RPMI8226 (cell line): ENCODE results near the gene RAB3D.

Experiments
- DNase-seq: peaks from one replicate; pipeline ENCODE4 v3.0.0-alpha.2; 2015

RAB3D gene

DNA sequence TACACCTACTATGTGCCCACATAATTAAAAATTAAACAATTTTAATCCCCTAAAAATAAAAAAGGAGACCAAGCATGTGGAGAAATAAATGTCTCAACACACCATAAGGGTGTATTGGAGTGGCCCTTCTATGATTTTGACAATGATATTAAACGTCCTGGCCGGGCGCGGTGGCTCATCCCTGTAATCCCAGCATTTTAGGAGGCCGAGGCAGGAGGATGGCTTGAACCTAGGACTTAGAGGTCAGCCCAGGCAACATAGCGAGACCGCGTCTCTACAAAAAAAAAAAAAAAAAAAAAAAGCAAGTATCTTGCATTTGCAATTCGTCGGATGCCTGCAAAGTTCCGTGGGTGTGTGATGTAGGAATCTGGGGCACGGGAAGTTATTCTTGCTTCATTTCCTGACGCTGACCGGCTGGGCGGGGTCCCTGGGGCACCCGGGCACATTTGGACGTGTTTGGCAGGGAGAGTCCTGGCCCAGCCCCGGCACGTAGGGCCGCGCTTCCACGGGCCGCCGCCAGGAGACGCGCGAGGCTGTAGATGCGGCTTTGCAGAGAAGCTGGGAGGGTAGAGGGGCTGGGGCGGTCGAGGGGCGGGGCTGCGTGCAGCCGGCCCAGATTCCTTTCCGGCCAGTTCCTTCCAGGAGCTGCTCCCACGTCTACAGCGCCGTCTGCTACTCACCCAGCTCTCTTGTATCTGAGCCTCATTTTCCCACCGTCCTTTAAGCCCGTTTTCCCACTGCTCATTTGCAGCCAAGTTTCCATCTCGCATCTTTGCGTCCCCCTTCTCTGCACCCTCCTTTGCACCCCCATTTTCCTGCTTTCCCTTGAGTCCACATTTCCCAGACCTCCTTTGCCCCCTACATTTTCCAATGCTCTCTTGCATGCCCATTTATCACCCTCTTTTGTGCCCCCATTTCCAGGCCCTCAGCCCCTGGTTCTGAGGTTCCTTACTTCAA is 45.7 kb downstream of the RAB3D start:
- peak; percentile 81 for DNase-seq

DNA sequence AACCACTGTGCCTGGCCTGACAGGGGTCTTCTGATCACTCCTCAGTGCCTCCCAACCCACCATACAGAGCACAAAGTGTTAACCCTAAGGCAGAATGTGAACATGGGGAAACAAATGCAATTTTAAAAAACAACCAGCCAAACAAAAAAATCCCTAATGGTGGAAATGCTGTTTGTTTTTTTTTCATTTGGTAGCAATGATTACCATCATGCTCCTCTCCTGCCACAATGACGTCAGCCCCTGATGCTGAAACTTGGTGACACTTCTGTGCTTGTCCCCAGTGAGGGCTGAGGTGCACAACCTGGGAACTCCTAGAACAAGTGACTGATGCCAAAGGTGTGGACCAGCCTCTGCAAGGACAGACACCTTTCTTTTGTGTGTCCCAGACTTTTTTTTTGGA is 47.5 kb downstream of the RAB3D start:
- peak; percentile 34 for DNase-seq

- no peak for DNase-seq
Observed at GRCh38 chr19:11291415-11291814, 48.0 kb downstream of the RAB3D start.

GRCh38 chr19:11290256-11290655 is 49.2 kb downstream of the RAB3D start:
- no peak for DNase-seq

GRCh38 chr19:11288349-11288748 is 51.1 kb downstream of the RAB3D start:
- peak; percentile 22 for DNase-seq

- no peak for DNase-seq
Observed at GRCh38 chr19:11286312-11286974, 53.0 kb downstream of the RAB3D start.

GRCh38 chr19:11284515-11284914 is 54.9 kb downstream of the RAB3D start:
- no peak for DNase-seq

- DNase-seq, result peak; percentile 39
Observed at GRCh38 chr19:11281356-11282049, 58.0 kb downstream of the RAB3D start.

DNA sequence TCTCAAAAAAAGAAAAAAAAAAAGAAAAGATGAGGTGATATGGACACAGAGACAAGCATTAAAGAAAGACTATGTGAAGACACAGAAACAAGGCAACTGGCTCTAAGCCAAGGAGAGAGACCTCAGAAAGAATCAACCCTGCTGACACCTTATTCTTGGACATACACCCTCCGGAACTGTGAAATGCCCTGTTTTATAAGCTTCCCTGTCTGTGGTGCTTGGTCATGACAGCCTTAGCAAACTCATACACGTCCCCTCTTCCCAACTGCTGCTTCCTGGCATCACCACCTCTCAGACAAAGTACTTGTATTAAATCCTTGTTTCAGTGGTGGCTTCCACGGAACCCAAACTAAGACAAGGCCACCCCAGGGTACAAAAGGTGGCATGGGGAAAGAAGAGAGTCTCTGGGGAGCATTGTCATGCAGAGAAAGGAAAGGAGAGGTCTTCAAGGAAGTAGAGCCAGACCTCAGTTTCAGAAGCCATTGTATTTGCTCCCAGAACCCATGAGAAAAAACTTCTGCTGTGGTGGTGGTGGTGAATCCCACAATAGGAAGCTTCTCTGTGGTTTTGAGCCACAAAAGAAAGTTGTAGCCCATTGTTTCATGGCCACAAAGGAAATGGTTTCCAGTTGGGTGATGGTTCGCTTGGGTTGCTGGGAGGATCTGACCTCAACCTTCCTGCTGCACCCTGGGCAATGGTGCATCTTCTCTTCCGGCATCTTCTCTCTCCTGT is 59.8 kb downstream of the RAB3D start:
- peak; percentile 80 for DNase-seq

DNA sequence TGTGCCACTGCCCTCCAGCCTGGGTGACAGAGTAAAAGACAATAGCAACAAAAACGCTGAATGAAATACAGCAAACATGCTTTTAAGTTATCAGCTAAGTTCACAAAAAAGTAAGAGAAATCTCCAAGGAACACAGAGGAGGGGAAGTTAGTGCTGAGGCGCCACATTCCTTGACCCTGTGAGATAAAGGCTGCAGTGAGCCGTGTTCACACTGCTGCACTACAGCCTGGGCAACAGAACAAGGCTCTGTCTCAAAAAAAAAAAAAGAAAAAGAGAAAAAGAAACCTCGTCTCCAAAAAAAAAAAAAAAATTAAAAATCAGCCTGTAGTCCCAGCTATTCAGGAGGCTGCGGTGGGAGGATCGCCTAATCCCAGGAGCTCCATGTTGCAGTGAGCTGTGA is 60.8 kb downstream of the RAB3D start:
- DNase-seq, result no peak

DNA sequence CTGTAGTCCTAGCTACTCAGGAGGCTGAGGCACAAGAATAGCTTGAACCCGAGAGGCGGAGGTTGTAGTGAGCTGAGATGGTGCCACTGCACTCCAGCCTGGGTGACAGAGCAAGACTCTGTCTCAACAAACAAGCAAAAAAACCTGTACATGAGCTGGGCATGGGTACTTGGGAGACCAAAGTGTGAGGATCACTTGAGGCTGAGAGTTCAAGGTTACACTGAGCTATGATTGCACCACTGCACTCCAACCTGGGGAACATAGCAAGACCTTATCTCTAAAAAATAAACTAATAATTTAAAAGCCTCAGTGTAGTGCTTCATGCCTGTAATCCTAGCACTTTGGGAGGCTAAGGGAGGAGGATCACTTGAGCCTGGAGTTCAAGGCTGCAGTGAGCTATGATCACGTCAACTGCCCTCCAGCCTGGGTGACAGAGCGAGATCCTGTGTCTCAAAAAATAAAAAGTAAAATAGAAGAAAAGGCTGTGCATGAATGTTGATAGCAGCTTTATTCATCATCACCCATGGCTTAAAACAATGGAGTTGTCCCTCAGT is 64.8 kb downstream of the RAB3D start:
- no peak for DNase-seq

- DNase-seq, result no peak
Observed at GRCh38 chr19:11273989-11274388, 65.5 kb downstream of the RAB3D start.

GRCh38 chr19:11273296-11273695 is 66.2 kb downstream of the RAB3D start:
- no peak for DNase-seq
